ENCODE results near the gene LSM3. TPM values are rescaled to one million over a fixed set of nuclear protein-coding genes. Genes with fewer than 3 reads are reported as not detected.

The LSM3 gene
- total RNA-seq, 4 donors from 2014 or later, result 4.8 to 7.9 (median 5.8) TPM

DNA sequence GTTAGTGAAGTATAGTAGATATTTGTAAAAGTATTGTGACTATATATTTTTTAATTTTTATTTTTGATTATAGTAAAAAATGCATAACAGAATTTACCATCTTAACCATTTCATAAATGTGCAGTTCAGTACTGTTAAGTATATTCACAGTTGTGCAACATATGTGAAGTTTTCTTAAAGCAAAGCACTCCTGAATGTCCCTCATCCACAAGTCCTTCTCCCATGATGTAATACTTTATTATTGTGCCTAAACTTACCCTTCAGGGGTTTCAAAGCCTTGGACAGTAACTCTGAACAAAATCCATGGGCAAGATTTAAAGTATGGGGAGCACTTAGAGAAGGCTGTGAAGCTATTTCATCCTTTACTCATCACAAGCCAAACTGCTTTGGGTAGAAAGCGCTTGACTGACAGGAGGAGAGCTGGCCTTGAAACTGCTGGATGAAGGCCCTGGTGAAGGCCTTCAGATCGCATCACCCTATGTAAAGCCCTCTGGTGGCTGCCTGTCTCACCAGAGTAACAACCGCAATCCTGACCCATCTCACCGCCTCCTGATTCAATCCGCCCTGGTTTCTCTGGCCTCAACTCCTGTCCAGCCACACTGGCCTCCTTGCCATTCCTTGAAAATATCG lies 28.0 kb downstream of the LSM3 start:
- 96 to 97% methylated on average over 6 of the region's 6 CpGs for WGBS, 2 donors
- Histone ChIP-seq H3K4me1 (peaks cover 0 to 65% (median 22%) of the 10 kb centered on the region in 4 donors), H3K36me3 (no peaks in the 10 kb centered on the region), H3K27ac (no peak overlapping the region), H3K4me3 (no peak overlapping the region), H3K27me3 (no peaks in the 10 kb centered on the region), H3K9me3 (no peaks in the 10 kb centered on the region)
- no peak for DNase-seq (ENCODE audit: low spot score in 2 of 2)
- TF ChIP-seq POLR2A (IDR thresholded peaks at IDR 0.05) (no peak), EP300 (IDR thresholded peaks at IDR 0.05) (no peak)

- peaks cover 0 to 50% (median 12%) of the 10 kb centered on the region in 4 donors for H3K4me1 ChIP-seq
- H3K4me3 ChIP-seq, result no peak overlapping the region
- WGBS, 2 donors, result 90 to 95% methylated on average over 4 of the region's 4 CpGs
- no peak for DNase-seq (ENCODE audit: low spot score in 2 of 2)
- H3K36me3 ChIP-seq, result no peaks in the 10 kb centered on the region
- peak overlapping the region in 3 of 4 donors; percentile 40 to 54 (median 45) for H3K27ac ChIP-seq
- no peaks in the 10 kb centered on the region for H3K9me3 ChIP-seq
- TF ChIP-seq, protein P1, sequence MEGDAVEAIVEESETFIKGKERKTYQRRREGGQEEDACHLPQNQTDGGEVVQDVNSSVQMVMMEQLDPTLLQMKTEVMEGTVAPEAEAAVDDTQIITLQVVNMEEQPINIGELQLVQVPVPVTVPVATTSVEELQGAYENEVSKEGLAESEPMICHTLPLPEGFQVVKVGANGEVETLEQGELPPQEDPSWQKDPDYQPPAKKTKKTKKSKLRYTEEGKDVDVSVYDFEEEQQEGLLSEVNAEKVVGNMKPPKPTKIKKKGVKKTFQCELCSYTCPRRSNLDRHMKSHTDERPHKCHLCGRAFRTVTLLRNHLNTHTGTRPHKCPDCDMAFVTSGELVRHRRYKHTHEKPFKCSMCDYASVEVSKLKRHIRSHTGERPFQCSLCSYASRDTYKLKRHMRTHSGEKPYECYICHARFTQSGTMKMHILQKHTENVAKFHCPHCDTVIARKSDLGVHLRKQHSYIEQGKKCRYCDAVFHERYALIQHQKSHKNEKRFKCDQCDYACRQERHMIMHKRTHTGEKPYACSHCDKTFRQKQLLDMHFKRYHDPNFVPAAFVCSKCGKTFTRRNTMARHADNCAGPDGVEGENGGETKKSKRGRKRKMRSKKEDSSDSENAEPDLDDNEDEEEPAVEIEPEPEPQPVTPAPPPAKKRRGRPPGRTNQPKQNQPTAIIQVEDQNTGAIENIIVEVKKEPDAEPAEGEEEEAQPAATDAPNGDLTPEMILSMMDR (IDR thresholded peaks at IDR 0.05), result no peak
- TF ChIP-seq EP300 (IDR thresholded peaks at IDR 0.05) (no peak), POLR2A (IDR thresholded peaks at IDR 0.05) (no peak)
- no peaks in the 10 kb centered on the region for H3K27me3 ChIP-seq
Measured at GRCh38 chr3:14208168-14208567, 29.6 kb downstream of the LSM3 start.

DNA sequence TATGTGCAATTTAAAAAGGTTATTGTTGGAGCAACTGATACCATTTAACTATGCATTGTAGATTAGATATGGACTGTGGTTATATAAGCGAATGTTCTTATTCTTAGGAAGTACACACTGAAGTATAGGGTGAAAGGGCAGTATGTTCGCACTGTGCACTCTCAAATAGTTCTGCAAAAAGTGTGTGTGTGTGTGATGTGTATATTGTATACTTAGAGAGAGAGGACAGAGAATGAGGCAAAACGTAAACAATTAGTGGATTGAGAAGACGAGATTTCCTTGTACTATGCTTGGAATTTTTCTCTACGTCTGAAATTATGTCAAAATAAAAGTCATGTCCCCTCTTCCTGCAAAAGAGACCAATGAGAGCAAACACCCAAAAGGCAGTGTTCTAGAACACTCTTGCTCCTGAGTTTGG lies 30.4 kb downstream of the LSM3 start:
- Histone ChIP-seq H3K4me3 (no peak overlapping the region), H3K36me3 (no peaks in the 10 kb centered on the region), H3K4me1 (peaks cover 0 to 42% (median 8%) of the 10 kb centered on the region in 4 donors), H3K27ac (peak overlapping the region in 3 of 4 donors; percentile 40 to 54 (median 45)), H3K27me3 (no peaks in the 10 kb centered on the region), H3K9me3 (no peaks in the 10 kb centered on the region)
- DNase-seq (ENCODE audit: low spot score in 2 of 2), result no peak
- 45 to 49% methylated on average over 5 of the region's 5 CpGs for whole genome bisulfite sequencing, 2 donors
- no peak for TF ChIP-seq POLR2A (IDR thresholded peaks at IDR 0.05)
- TF ChIP-seq, protein P1 (IDR thresholded peaks at IDR 0.05), result no peak
- TF ChIP-seq EP300 (IDR thresholded peaks at IDR 0.05), result no peak

GRCh38 chr3:14209581-14210289 lies 31.1 kb downstream of the LSM3 start:
- Histone ChIP-seq H3K4me1 (peaks cover 0 to 35% (median 5%) of the 10 kb centered on the region in 4 donors), H3K27me3 (no peaks in the 10 kb centered on the region), H3K9me3 (no peaks in the 10 kb centered on the region), H3K27ac (peak overlapping the region in 3 of 4 donors; percentile 44 to 51 (median 45)), H3K36me3 (no peaks in the 10 kb centered on the region), H3K4me3 (no peak overlapping the region)
- DNase-seq (ENCODE audit: low spot score in 2 of 2), result no peak
- WGBS, 2 donors, result 74 to 75% methylated on average over 14 of the region's 14 CpGs
- TF ChIP-seq POLR2A (IDR thresholded peaks at IDR 0.05) (no peak), EP300 (IDR thresholded peaks at IDR 0.05) (no peak)
- TF ChIP-seq, protein P1 (IDR thresholded peaks at IDR 0.05), result no peak

- H3K4me1 ChIP-seq, result peaks cover 0 to 29% (median 5%) of the 10 kb centered on the region in 4 donors
- no peak overlapping the region for H3K4me3 ChIP-seq
- H3K27me3 ChIP-seq, result no peaks in the 10 kb centered on the region
- 62 to 70% methylated on average over 3 of the region's 3 CpGs for whole genome bisulfite sequencing, 2 donors
- no peak for DNase-seq (ENCODE audit: low spot score in 2 of 2)
- H3K27ac ChIP-seq, result peak overlapping the region in 3 of 4 donors; percentile 44 to 51 (median 45)
- H3K9me3 ChIP-seq, result no peaks in the 10 kb centered on the region
- no peaks in the 10 kb centered on the region for H3K36me3 ChIP-seq
- TF ChIP-seq POLR2A (IDR thresholded peaks at IDR 0.05) (no peak), EP300 (IDR thresholded peaks at IDR 0.05) (no peak)
- TF ChIP-seq, protein P1 (IDR thresholded peaks at IDR 0.05), result no peak
Measured at GRCh38 chr3:14210290-14210688, 31.7 kb downstream of the LSM3 start.
